Keratinocyte (primary cell): ENCODE data around the gene ZDHHC4. TPM values are rescaled to one million over a fixed set of nuclear protein-coding genes. Genes with fewer than 3 reads are reported as not detected.

Experiments used
- DNase-seq: peaks from one replicate; pipeline ENCODE4 v3.0.0-alpha.2; 2011; ENCODE audit warnings: low read depth, missing footprints, low spot score
- FAIRE-seq: peaks from 2 replicates; lab custom pipeline; 2011; peaks lifted over from hg19 to GRCh38; lab: Jason Lieb, UNC
- H2AFZ ChIP-seq: 2 replicates; pipeline ENCODE4 v1.6.0; 2012; ENCODE audit warnings: low read length, control low read depth, inconsistent platforms; ENCODE audit not compliant: control insufficient read depth
- H3K27ac ChIP-seq: 2 replicates; pipeline ENCODE4 v1.5.1; 2011; ENCODE audit warnings: low read length; ENCODE audit not compliant: control insufficient read depth, insufficient read depth
- H3K27me3 ChIP-seq: 3 replicates; pipeline ENCODE4 v1.6.0; 2011; ENCODE audit warnings: low read length; ENCODE audit not compliant: control insufficient read depth, insufficient read depth; ENCODE audit errors: extremely low read depth
- H3K36me3 ChIP-seq, 2 experiments: 2 replicates in 1 of 2; 3 replicates in 1 of 2; pipeline ENCODE4 v1.5.1; 2011; ENCODE audit warnings: low read length in 2 of 2, mild to moderate bottlenecking in 1 of 2; ENCODE audit not compliant: control insufficient read depth in 2 of 2, insufficient read depth in 2 of 2; ENCODE audit errors: extremely low read depth in 1 of 2
- H3K4me1 ChIP-seq: 3 replicates; pipeline ENCODE4 v1.5.1; 2011; ENCODE audit warnings: low read length; ENCODE audit not compliant: control insufficient read depth, insufficient read depth; ENCODE audit errors: extremely low read depth
- H3K4me2 ChIP-seq: 3 replicates; pipeline ENCODE4 v1.6.0; 2011; ENCODE audit warnings: low read depth, low read length; ENCODE audit not compliant: control insufficient read depth, insufficient read depth; ENCODE audit errors: extremely low read depth
- H3K4me3 ChIP-seq, 3 experiments: fragments of 200-600 bp in 1 of 3; sonication (generic) in 1 of 3; 2 replicates in 2 of 3; 3 replicates in 1 of 3; pipeline ENCODE4 v1.5.1; 2011 to 2016; ENCODE audit warnings: low read length in 3 of 3, mild to moderate bottlenecking in 3 of 3, control low read depth in 2 of 3, inconsistent platforms in 1 of 3, low read depth in 1 of 3, mixed read lengths in 1 of 3, mixed run types in 1 of 3, moderate library complexity in 1 of 3; ENCODE audit not compliant: control insufficient read depth in 2 of 3, insufficient read depth in 2 of 3; ENCODE audit errors: extremely low read depth in 1 of 3
- H3K79me2 ChIP-seq: 2 replicates; pipeline ENCODE4 v1.6.0; 2012; ENCODE audit warnings: low read length; ENCODE audit not compliant: control insufficient read depth, insufficient read depth
- H3K9ac ChIP-seq: 3 replicates; pipeline ENCODE4 v1.6.0; 2011; ENCODE audit warnings: low read length; ENCODE audit not compliant: control insufficient read depth, insufficient read depth; ENCODE audit errors: extremely low read depth
- H3K9me1 ChIP-seq: 3 replicates; pipeline ENCODE4 v1.6.0; 2011; ENCODE audit warnings: low read length; ENCODE audit not compliant: control insufficient read depth, insufficient read depth; ENCODE audit errors: extremely low read depth
- H3K9me3 ChIP-seq: 2 replicates; pipeline ENCODE4 v1.5.1; 2012; ENCODE audit warnings: low read depth, low read length; ENCODE audit not compliant: control insufficient read depth
- H4K20me1 ChIP-seq: 3 replicates; pipeline ENCODE4 v1.6.0; 2011; ENCODE audit warnings: low read length; ENCODE audit not compliant: control insufficient read depth, insufficient read depth; ENCODE audit errors: extremely low read depth
- EZH2 ChIP-seq: IDR thresholded peaks from one replicate; pipeline ENCODE4 v1.6.1; 2012; ENCODE audit warnings: inconsistent platforms, mild to moderate bottlenecking, low read length, moderate library complexity
- dilution Hi-C: fragments of 300-500 bp; cut with MboI; formaldehyde crosslinking; loops from one replicate; pipeline ENCODE4 v1.7.0; 2020; ENCODE audit warnings: low sequenced_read_pairs; ENCODE audit not compliant: extremely low pct_ligation_motif_present
- polyA plus RNA-seq, 5 experiments: library from polyadenylated mRNA; depleted of rRNA in 3 of 5; stranded (reverse) in 3 of 5; stranded (forward) in 1 of 5; unstranded in 1 of 5; fragments of >200 nt; gene quantifications; 1 replicate in 1 of 5; 2 replicates in 3 of 5; 3 replicates in 1 of 5; pipeline versions ENCODE4 v1.2.1 to v1.2.3, GENCODE V29; 2011 to 2012; ENCODE audit warnings: missing spikeins in 2 of 5, low read depth in 1 of 5, low replicate concordance in 1 of 5
- TF ChIP-seq, protein P1 (sequence below), 3 experiments: IDR thresholded peaks in 1 of 3; conservative IDR thresholded peaks in 1 of 3; optimal IDR thresholded peaks in 1 of 3; 2 replicates in 2 of 3; 3 replicates in 1 of 3; pipeline versions ENCODE3 to v1.5.1; 2011; ENCODE audit warnings: low read length in 3 of 3, mild to moderate bottlenecking in 3 of 3, moderate library complexity in 2 of 3, control low read depth in 1 of 3, inconsistent platforms in 1 of 3; ENCODE audit not compliant: insufficient read depth in 2 of 3; ENCODE audit errors: extremely low read depth in 1 of 3

ZDHHC4 gene
- polyA plus RNA-seq, 1 donor (not counting 4 experiments of a cell fraction or from before 2014, with no cell fraction given) = 50.7 TPM

DNA sequence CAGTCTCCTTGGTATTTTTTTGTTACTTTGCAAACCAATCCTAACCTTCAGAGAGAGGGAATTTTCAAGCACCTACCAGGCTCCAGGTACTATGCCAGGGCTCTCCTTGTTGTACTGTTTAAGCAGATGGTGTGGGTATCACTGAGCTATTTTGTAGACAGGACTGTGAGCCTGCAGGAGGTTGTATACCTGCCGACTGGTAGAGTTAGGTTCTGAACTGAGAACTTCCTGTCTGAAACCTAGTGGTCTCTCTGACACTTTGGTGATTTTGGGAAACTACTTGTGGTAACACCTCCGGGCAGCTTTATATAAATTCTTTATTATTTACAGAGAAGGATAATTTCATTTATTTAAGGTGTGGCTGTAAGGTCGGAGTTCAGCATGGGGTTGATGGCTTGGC is 42.7 kb downstream of the ZDHHC4 start:
- TF ChIP-seq, protein P1, sequence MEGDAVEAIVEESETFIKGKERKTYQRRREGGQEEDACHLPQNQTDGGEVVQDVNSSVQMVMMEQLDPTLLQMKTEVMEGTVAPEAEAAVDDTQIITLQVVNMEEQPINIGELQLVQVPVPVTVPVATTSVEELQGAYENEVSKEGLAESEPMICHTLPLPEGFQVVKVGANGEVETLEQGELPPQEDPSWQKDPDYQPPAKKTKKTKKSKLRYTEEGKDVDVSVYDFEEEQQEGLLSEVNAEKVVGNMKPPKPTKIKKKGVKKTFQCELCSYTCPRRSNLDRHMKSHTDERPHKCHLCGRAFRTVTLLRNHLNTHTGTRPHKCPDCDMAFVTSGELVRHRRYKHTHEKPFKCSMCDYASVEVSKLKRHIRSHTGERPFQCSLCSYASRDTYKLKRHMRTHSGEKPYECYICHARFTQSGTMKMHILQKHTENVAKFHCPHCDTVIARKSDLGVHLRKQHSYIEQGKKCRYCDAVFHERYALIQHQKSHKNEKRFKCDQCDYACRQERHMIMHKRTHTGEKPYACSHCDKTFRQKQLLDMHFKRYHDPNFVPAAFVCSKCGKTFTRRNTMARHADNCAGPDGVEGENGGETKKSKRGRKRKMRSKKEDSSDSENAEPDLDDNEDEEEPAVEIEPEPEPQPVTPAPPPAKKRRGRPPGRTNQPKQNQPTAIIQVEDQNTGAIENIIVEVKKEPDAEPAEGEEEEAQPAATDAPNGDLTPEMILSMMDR (optimal IDR thresholded peaks at IDR 0.05 in 1 of 3, IDR thresholded peaks at IDR 0.05 in 1 of 3, conservative IDR thresholded peaks at IDR 0.05 in 1 of 3; ENCODE audit: extremely low read depth in 1 of 3, insufficient read depth in 2 of 3, low read length in 3 of 3) = no peak
- TF ChIP-seq EZH2 = no peak
- Histone ChIP-seq H3K9ac (no peak overlapping the region), H3K4me2 (no peak overlapping the region), H3K9me1 (no peaks in the 10 kb centered on the region), H4K20me1 (peaks cover 3% of the 10 kb centered on the region), H3K27me3 (peaks cover 25% of the 10 kb centered on the region), H3K79me2 (no peaks in the 10 kb centered on the region), H3K27ac (no peak overlapping the region), H3K4me3 (no peak overlapping the region), H2AFZ (no peak overlapping the region), H3K4me1 (no peaks in the 10 kb centered on the region), H3K36me3 (no peaks in the 10 kb centered on the region), H3K9me3 (no peaks in the 10 kb centered on the region)
- dilution Hi-C loops = no loop called here
- DNase-seq = no peak
- no peak for FAIRE-seq

DNA sequence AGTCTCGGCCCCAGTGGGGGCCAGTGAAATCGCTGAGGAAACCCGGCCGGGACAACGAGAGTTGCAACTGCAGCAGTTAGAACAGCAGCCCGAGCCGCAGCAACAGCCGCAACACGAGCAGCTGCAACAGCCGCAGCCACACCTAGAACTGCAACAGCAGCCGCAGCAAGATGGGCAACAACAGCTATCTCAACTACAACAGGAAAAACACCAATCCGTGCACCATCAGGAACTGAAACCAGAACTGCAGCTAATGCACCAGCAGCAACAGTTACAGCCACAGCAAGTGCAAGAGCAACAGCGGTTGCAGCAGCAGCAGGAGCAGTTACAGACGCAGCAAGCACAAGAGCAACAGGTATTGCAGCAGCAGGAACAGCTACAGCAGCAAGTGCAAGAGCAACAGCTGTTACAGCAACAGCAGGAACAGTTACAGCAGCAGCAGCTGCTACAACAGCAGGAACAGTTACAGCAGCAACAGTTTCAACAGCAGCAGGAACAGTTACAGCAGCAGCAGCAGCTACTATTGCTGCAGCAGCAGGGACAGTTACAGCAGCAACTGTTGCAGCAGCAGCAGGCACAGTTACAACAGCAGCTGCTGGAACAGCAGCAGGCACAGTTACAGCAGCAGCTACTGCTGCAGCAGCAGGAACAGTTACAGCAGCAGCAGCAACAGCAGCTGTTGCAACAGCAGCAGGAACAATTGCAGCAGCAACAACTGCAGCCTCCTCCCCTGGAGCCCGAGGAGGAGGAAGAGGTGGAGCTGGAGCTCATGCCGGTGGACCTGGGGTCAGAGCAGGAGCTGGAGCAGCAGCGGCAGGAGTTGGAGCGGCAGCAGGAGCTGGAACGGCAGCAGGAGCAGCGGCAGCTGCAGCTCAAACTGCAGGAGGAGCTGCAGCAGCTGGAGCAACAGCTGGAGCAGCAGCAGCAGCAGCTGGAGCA is 44.2 kb downstream of the ZDHHC4 start:
- TF ChIP-seq, protein P1 (optimal IDR thresholded peaks at IDR 0.05 in 1 of 3, IDR thresholded peaks at IDR 0.05 in 1 of 3, conservative IDR thresholded peaks at IDR 0.05 in 1 of 3; ENCODE audit: extremely low read depth in 1 of 3, insufficient read depth in 2 of 3, low read length in 3 of 3) = no peak
- TF ChIP-seq EZH2 = no peak

More for the DNA sequence above, 44.2 kb downstream of the ZDHHC4 start:
- Histone ChIP-seq H3K4me3 (no peak overlapping the region), H3K9ac (no peak overlapping the region), H3K27me3 (peaks cover 13% of the 10 kb centered on the region), H3K4me1 (no peaks in the 10 kb centered on the region), H3K27ac (no peak overlapping the region), H3K36me3 (no peaks in the 10 kb centered on the region), H2AFZ (no peak overlapping the region), H3K79me2 (no peaks in the 10 kb centered on the region), H3K9me1 (no peaks in the 10 kb centered on the region), H3K4me2 (no peak overlapping the region), H3K9me3 (no peaks in the 10 kb centered on the region), H4K20me1 (peaks cover 3% of the 10 kb centered on the region)
- no peak for FAIRE-seq
- DNase-seq = no peak
- dilution Hi-C loops = no loop called here
